HepG2 (cell line): ENCODE results near the gene TUBB3. TPM values are rescaled to one million over a fixed set of nuclear protein-coding genes. Genes with fewer than 3 reads are reported as not detected.

ENCODE experiments used
- CEBPB ChIP-seq: IDR thresholded peaks from 2 replicates; pipeline ENCODE4 v1.6.1; 2011; ENCODE audit warnings: low read depth, low read length, improper control_type of control experiment, borderline replicate concordance
- CENPT ChIP-seq: sonication (generic); formaldehyde crosslinking; IDR thresholded peaks from 2 replicates; pipeline ENCODE4 v1.8.0; 2022; ENCODE audit warnings: low read depth, mild to moderate bottlenecking, moderate library complexity, missing genetic modification reagents
- FOXA1 ChIP-seq, 2 experiments: fragments of 450-650 bp in 1 of 2; sonication (generic) in 1 of 2; formaldehyde crosslinking in 1 of 2; IDR thresholded peaks; 2 replicates each; pipeline versions ENCODE4 v1.4.0 to v1.6.1; 2016 to 2020; ENCODE audit warnings: missing genetic modification reagents in 1 of 2
- HOXA7 ChIP-seq: sonication (generic); formaldehyde crosslinking; IDR thresholded peaks from 2 replicates; pipeline ENCODE4 v1.8.1; 2022; ENCODE audit warnings: mild to moderate bottlenecking, missing genetic modification reagents, moderate library complexity
- MAF1 ChIP-seq: sonication (generic); formaldehyde crosslinking; IDR thresholded peaks from 2 replicates; pipeline ENCODE4 v1.5.0; 2020; ENCODE audit warnings: missing genetic modification reagents, borderline replicate concordance
- ONECUT2 ChIP-seq: sonication (generic); formaldehyde crosslinking; IDR thresholded peaks from 2 replicates; pipeline ENCODE4 v1.4.0; 2020; ENCODE audit warnings: missing genetic modification reagents
- PCBP2 ChIP-seq: fragments of 200-400 bp; formaldehyde crosslinking; optimal IDR thresholded peaks from 2 replicates; pipeline ENCODE3; 2018; ENCODE audit warnings: low read length, low read depth; ENCODE audit not compliant: poor library complexity, severe bottlenecking
- PRPF4 ChIP-seq: fragments of 200-400 bp; formaldehyde crosslinking; IDR thresholded peaks from 2 replicates; pipeline ENCODE4 v1.6.1; 2016; ENCODE audit warnings: low read length, low read depth; ENCODE audit not compliant: poor library complexity, severe bottlenecking
- RELA ChIP-seq: sonication (generic); formaldehyde crosslinking; IDR thresholded peaks from 2 replicates; pipeline ENCODE4 v1.4.0; 2020; ENCODE audit warnings: missing genetic modification reagents
- SOX5 ChIP-seq: IDR thresholded peaks from 2 replicates; pipeline ENCODE4 v1.6.1; 2016; ENCODE audit warnings: borderline replicate concordance
- ZBTB3 ChIP-seq: sonication (generic); formaldehyde crosslinking; IDR thresholded peaks from 2 replicates; pipeline ENCODE4 v1.4.0; 2020; ENCODE audit warnings: low read depth, mild to moderate bottlenecking, moderate library complexity, missing genetic modification reagents, borderline replicate concordance
- ZNF160 ChIP-seq: sonication (generic); formaldehyde crosslinking; IDR thresholded peaks from 2 replicates; pipeline ENCODE4 v1.8.0; 2022; ENCODE audit warnings: mild to moderate bottlenecking, inconsistent platforms, missing genetic modification reagents
- ZSCAN21 ChIP-seq: sonication (generic); formaldehyde crosslinking; IDR thresholded peaks from 2 replicates; pipeline ENCODE4 v1.8.0; 2022; ENCODE audit warnings: mild to moderate bottlenecking, missing genetic modification reagents, moderate library complexity, borderline replicate concordance
- polyA plus RNA-seq, 8 experiments: library from polyadenylated mRNA; depleted of rRNA in 3 of 8; stranded (reverse) in 7 of 8; unstranded in 1 of 8; fragments of >200 nt; fragmentation: Illumina TruSeq in 4 of 8; extraction: Trizol in 4 of 8; gene quantifications; 2 replicates each; pipeline versions ENCODE4 v1.2.1 to v1.2.3, GENCODE V29; 2011 to 2016; ENCODE audit warnings: low read depth in 4 of 8, missing spikeins in 1 of 8, mixed read lengths in 1 of 8; ENCODE audit not compliant: insufficient read depth in 1 of 8
- total RNA-seq, 5 experiments: library from RNA; depleted of rRNA; stranded (reverse); fragments of >200 nt; fragmentation: Illumina TruSeq; extraction: Trizol; gene quantifications; 2 replicates each; pipeline ENCODE4 v1.2.3, GENCODE V29; 2016; ENCODE audit warnings: low read depth in 1 of 5
- TF ChIP-seq, protein P1 (sequence below): sonication (generic); formaldehyde crosslinking; conservative IDR thresholded peaks from 2 replicates; pipeline ENCODE4 v1.8.0; 2022; ENCODE audit warnings: mild to moderate bottlenecking, moderate library complexity, missing genetic modification reagents
- TF ChIP-seq, protein P2 (sequence below): sonication (generic); formaldehyde crosslinking; IDR thresholded peaks from 2 replicates; pipeline ENCODE4 v1.5.0; 2020; ENCODE audit warnings: mild to moderate bottlenecking, missing genetic modification reagents, moderate library complexity
- TF ChIP-seq, protein P3 (sequence below): IDR thresholded peaks from 2 replicates; pipeline ENCODE4 v1.6.1; 2016; ENCODE audit warnings: low read depth, missing genetic modification reagents, missing compliant biosample characterization
- TF ChIP-seq, protein P4 (sequence below): sonication (generic); formaldehyde crosslinking; conservative IDR thresholded peaks from 2 replicates; pipeline ENCODE4 v1.4.0; 2020; ENCODE audit warnings: missing genetic modification reagents

TUBB3 gene
- total and polyA plus RNA-seq, 2 of the 13 experiments (the other 11 are each of a cell fraction or from before 2014, with no cell fraction given) = 110 to 185 TPM

DNA sequence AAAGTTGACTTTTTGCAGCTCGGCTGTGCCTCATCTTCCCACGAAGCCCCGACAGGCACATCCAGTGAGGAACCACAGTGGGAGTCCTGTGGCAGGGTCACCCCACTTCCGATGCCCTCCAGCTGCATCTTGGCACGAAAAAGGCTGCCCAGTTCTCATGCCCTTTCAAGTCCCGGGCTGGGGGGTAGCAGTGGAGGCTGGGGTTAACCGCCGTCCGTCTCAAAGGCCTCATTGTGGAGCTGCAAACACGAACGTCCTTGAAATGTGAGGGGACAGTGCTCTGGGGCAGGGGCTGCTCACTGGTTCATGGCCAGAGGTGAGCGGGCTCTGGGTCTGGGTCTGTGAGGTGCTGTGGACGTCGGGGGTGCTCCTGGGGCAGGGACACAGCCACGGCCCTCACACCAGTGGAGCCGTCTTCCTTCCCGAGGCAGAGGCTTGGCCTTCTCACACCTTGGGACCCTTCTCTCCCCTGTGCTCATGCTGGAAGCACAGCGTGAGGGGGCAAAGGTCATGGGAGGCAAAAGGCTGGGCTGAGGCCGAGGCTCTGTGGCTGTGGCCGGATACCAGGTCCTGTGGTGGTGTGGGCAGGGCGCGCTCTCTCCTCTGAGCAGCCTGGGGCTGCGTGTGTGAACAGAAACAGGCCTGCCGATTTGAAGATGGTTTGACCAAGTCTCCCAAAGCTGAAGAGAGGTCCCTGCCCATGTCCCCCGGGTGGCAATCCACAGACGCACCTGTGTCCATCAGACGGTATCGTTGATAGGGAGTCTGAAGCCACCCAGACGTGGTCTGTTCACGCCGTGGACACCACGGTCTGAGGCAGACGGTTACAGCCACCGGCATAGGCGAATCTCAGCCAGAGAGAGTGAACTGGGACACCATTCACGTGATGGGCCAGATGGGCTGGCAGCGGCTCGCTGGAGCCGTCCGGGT lies 7.6 kb upstream of the TUBB3 start (continued):
- TF ChIP-seq ZBTB3 (CRISPR knock-in tag) = peak; percentile 82; the same call in 1 of the 2 replicates
- no peak for TF ChIP-seq CEBPB
- TF ChIP-seq, protein P1, sequence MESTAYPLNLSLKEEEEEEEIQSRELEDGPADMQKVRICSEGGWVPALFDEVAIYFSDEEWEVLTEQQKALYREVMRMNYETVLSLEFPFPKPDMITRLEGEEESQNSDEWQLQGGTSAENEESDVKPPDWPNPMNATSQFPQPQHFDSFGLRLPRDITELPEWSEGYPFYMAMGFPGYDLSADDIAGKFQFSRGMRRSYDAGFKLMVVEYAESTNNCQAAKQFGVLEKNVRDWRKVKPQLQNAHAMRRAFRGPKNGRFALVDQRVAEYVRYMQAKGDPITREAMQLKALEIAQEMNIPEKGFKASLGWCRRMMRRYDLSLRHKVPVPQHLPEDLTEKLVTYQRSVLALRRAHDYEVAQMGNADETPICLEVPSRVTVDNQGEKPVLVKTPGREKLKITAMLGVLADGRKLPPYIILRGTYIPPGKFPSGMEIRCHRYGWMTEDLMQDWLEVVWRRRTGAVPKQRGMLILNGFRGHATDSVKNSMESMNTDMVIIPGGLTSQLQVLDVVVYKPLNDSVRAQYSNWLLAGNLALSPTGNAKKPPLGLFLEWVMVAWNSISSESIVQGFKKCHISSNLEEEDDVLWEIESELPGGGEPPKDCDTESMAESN = peak; percentile 87
- no peak for TF ChIP-seq RELA (CRISPR knock-in tag)
- peak; percentile 52; the same call in 1 of the 2 replicates for TF ChIP-seq ONECUT2 (CRISPR knock-in tag)
- TF ChIP-seq, protein P2, sequence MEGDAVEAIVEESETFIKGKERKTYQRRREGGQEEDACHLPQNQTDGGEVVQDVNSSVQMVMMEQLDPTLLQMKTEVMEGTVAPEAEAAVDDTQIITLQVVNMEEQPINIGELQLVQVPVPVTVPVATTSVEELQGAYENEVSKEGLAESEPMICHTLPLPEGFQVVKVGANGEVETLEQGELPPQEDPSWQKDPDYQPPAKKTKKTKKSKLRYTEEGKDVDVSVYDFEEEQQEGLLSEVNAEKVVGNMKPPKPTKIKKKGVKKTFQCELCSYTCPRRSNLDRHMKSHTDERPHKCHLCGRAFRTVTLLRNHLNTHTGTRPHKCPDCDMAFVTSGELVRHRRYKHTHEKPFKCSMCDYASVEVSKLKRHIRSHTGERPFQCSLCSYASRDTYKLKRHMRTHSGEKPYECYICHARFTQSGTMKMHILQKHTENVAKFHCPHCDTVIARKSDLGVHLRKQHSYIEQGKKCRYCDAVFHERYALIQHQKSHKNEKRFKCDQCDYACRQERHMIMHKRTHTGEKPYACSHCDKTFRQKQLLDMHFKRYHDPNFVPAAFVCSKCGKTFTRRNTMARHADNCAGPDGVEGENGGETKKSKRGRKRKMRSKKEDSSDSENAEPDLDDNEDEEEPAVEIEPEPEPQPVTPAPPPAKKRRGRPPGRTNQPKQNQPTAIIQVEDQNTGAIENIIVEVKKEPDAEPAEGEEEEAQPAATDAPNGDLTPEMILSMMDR (CRISPR knock-in tag) = no peak; the same call in none of the 2 replicates
- TF ChIP-seq SOX5 = peak; percentile 66
- TF ChIP-seq ZSCAN21 (CRISPR knock-in tag) = peak; percentile 98; the same call in 1 of the 2 replicates
- TF ChIP-seq PRPF4 = peak; percentile 40
- TF ChIP-seq CENPT = peak; percentile 70; the same call in 1 of the 2 replicates
- TF ChIP-seq HOXA7 (CRISPR knock-in tag) = no peak
- TF ChIP-seq PCBP2 = peak; percentile 22
- peak; percentile 76; the same call in 1 of the 2 replicates for TF ChIP-seq ZNF160 (CRISPR knock-in tag)
- TF ChIP-seq, protein P3, sequence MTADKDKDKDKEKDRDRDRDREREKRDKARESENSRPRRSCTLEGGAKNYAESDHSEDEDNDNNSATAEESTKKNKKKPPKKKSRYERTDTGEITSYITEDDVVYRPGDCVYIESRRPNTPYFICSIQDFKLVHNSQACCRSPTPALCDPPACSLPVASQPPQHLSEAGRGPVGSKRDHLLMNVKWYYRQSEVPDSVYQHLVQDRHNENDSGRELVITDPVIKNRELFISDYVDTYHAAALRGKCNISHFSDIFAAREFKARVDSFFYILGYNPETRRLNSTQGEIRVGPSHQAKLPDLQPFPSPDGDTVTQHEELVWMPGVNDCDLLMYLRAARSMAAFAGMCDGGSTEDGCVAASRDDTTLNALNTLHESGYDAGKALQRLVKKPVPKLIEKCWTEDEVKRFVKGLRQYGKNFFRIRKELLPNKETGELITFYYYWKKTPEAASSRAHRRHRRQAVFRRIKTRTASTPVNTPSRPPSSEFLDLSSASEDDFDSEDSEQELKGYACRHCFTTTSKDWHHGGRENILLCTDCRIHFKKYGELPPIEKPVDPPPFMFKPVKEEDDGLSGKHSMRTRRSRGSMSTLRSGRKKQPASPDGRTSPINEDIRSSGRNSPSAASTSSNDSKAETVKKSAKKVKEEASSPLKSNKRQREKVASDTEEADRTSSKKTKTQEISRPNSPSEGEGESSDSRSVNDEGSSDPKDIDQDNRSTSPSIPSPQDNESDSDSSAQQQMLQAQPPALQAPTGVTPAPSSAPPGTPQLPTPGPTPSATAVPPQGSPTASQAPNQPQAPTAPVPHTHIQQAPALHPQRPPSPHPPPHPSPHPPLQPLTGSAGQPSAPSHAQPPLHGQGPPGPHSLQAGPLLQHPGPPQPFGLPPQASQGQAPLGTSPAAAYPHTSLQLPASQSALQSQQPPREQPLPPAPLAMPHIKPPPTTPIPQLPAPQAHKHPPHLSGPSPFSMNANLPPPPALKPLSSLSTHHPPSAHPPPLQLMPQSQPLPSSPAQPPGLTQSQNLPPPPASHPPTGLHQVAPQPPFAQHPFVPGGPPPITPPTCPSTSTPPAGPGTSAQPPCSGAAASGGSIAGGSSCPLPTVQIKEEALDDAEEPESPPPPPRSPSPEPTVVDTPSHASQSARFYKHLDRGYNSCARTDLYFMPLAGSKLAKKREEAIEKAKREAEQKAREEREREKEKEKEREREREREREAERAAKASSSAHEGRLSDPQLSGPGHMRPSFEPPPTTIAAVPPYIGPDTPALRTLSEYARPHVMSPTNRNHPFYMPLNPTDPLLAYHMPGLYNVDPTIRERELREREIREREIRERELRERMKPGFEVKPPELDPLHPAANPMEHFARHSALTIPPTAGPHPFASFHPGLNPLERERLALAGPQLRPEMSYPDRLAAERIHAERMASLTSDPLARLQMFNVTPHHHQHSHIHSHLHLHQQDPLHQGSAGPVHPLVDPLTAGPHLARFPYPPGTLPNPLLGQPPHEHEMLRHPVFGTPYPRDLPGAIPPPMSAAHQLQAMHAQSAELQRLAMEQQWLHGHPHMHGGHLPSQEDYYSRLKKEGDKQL (CRISPR knock-in tag) = peak; percentile 43; the same call in 1 of the 2 replicates
- TF ChIP-seq FOXA1 (IDR thresholded peaks at IDR 0.05) = no peak
- TF ChIP-seq FOXA1 (CRISPR knock-in tag; IDR thresholded peaks at IDR 0.05) = peak; percentile 19; the same call in 1 of the 2 replicates
- TF ChIP-seq, protein P4, sequence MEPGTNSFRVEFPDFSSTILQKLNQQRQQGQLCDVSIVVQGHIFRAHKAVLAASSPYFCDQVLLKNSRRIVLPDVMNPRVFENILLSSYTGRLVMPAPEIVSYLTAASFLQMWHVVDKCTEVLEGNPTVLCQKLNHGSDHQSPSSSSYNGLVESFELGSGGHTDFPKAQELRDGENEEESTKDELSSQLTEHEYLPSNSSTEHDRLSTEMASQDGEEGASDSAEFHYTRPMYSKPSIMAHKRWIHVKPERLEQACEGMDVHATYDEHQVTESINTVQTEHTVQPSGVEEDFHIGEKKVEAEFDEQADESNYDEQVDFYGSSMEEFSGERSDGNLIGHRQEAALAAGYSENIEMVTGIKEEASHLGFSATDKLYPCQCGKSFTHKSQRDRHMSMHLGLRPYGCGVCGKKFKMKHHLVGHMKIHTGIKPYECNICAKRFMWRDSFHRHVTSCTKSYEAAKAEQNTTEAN = peak; percentile 91
- peak; percentile 81; the same call in 1 of the 2 replicates for TF ChIP-seq MAF1
